ENCODE data around the gene ZNF519.
"Not testable (repeated sequence)": the region's sequence is repeated elsewhere in the genome, so short reads cannot be mapped to it uniquely, and the experiment has no call there.

The ZNF519 gene

DNA sequence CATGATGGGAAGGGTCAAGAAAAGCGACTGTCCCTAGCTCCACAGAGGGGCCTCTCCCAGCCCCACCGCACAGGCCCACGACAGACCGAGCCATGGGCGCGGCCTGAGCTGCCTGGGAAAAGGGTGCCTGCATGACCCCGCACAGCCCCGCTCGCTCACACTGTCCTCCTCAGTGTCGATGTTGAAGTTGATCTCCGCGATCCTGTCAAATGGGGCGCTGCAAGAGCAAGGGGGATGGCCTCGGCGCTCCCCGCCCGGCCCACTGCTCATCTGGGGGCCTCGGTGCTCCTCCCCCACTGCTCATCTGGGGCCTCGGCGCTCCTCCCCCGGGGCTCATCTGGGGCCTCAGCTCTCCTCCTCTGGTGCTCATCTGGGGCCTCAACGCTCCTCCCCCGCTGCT, 14.5 kb upstream of the ZNF519 start:
- not testable (repeated sequence) for DNase-seq

DNA sequence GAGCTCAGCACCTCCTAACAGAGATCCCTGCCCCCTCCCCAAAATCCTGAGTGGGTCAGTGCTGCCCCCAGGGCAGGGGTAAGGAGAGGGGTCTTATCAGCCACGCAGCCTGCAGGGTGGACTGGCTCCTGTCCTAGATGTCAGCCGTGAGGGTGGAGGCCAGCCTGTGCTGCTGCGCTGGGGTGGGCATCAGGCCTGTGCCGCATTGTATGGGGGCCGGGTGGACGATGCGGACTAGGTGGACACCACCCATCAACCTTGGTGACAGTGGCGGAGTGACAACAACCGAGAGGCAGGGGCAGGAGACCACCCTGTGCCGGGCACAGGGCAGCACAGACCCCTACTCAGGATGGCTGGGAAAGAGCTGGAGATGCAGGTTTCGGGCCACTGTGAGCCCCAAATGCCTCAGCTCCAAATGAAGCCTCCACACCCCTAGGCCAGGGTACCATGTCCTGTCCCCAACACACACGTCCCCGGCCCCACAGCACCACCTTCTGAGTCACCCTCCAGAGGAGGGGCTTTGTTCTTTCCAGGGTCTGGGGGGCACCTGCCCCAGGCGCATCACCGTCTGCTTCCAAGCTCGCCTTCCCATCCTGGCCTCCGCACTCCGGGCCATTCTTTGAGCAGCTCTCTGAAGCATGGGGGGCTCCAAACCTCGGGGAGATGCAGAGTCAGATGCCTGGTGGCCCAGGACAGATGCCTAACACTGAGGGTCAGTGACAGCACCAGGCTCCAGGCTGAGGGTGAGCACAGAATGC, 13.5 kb upstream of the ZNF519 start:
- DNase-seq = not testable (repeated sequence)

DNA sequence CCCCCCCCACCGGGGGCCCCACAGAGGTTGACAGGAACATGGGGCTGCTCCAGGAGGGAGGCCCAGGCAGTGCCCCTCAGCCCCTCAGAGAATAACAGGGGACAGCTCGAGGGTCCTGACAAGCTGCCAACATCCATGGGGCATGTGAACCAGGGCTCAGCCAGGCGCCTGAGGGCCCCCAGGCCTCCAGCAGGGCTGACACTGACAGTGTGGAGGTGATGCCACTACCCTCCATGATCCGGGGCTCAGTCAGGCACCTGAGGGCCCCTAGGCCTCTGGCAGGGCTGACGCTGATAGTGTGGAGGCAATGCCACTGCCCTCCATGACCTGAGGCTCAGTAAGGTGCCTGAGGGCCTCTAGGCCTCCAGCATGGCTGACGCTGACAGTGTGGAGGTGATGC, 12.8 kb upstream of the ZNF519 start:
- DNase-seq = not testable (repeated sequence)

DNA sequence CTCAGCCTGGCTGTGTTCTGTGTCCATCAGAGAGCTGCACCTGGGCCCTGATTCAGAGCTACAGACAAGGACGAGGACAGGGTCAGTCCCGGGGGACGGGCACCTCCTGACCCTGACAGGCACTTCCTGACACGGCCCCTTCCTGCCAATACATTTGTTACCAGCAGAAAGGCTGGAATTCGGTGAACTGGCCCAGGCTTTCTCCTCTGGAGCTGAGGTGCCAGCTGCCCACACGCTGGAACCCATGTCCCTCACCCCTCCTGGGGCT, 12.3 kb upstream of the ZNF519 start:
- DNase-seq = no peak

DNA sequence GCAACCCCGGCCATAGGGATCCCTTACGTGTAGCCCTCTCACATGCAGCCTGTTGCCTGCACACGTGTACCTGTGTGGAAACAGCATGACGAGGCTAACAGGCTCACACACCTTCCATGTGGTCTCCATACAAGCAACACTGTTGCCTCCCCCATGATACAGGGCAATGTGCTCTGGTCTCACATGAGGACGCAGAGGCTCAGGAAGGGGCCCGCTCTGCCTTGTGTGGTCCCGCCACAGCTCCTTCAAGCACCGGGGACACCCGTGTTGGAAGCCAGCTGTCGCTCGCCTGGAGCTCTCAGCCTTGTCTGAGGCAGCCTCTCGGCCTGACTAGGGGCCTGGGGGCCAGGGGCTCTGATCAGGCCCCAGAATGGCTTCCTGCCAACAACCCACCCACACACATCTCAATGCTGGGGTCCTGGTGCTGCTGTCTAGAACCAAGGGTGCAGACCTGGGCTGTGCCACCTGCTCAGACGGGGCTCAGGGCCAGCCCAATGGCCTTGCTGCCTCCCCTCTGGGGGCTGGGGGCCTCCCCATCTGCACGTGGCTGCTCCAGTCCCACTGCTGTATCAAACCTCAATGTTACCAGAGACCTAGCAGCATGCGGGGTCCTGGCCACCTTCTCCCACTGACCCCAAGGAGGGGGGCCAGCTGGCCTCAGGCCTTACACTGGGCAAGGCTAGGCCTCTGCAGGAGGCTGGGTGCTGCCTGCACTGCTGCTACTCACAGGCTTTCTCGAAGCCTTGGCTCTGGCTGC, 11.8 kb upstream of the ZNF519 start:
- not testable (repeated sequence) for DNase-seq

DNA sequence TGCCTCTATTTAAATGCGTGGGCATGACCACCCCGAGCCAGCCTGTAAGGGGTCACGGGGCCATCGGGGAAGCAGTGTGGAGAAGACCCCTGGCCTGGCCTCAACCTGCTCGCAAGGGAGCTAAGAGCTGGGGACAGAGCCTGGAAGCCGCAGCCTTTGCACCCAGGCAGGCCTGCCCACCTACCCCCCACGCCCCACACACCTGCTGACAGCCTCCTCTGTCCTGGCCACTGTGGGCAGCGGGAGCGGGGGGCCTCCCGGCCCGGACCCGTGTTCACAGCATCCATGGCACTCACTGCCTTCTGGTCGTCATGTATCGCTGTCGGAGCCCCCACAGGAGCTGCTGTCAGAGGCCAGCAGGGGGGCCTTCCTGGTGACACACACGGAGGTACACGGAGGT, 11.2 kb upstream of the ZNF519 start:
- DNase-seq = not testable (repeated sequence)

DNA sequence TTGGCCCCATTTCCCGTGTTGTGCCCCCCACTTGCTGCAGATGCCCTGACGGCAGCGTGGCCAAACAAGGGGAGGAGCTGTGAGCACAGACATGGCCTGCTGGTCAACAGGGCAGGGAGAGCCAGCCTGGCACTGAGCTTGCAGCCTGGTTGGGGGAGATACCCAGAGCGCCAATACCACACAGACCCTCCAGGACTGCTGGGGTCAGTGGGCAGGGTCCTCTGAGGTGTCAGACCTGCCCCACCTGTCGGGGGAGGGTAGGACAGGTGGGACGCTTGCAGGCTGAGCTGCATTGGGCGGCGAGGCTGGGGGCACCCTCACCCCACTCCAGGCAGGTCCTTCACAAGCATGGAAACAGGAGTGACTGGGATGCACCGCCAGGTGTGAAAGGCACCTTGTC, 9.9 kb upstream of the ZNF519 start:
- DNase-seq = not testable (repeated sequence)

DNA sequence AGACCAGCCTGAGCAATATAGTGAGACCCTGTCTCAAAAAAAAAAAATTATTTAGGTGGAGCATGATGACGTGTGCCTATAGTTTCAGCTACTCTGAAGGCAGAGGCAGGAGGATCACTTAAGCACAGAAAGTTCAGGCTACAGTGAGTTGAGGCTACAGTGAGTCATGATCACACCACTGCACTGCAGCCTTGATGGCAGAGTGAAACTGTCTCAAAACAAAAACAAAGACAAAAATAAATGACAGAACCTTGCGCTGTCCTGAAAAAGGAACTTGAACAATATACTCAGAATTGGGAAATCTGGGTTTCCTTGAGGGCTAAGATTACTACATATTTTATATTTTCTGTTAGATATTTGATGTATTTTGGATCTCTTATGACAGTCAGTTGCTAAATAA, 7.3 kb upstream of the ZNF519 start:
- DNase-seq = not testable (repeated sequence)

DNA sequence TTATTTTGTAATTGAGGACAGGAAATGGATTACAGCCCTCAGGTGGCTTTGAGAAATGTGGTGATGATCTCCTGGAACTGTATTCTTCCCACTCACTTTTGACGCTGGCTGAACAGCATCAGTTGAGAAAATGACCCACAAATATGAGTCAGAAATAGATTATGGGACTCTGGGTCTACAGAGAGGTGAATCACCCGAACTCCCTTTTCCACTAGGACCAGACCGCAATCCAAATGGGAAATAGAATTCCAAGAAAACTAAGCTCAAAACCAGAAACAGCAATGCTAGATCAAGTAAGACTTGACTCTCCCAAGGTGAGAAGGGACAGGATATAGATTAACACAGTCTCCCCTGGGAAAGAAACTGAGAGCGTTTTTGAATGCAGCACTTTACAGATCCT, 5.7 kb upstream of the ZNF519 start:
- not testable (repeated sequence) for DNase-seq

DNA sequence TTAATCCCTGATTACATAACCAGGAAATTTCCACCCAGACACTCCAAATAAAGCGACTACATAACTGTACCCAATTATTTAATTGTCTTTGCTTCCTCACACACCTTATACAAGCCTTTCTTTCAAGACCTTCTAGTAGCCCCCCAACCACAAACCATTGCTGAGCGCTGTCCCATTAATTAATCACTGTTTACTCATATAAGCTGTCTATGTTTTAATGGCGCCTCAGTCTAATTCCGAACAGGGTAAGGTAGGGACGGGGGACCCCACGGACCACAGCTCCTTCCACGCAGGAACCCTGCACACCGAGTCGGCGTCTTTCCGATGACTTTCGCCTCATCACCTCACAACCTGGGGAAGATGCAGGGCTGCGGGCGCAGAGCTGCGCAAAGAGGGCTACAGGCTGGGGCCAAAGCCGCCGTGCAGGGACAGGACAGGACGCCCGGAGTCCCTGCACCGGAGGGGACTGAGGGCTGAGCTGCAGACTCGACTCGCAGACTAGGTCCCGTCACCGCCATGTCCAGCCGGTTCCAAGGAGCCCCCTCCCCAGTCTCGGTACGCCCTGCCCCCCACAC, 452 bp downstream of the ZNF519 start:
- not testable (repeated sequence) for DNase-seq

DNA sequence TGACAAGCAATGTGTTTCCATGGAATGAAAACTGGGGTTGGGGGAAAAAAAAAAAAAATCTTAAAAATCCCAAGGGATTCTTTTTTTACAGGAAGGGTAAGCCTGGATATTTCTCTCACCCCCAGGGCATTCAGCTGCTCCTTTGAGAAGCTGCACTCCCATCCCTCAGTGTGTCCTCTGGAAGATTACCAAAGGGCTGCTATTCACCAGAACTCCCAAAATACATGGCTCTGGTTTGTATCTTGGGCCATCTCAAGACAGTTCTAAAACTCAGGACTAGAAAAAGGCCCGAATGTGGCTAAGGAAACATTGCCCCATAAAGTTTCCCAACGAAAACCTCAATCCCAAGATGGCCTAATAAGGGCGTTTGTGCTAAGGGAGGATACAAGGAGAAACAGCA, 1.4 kb downstream of the ZNF519 start:
- DNase-seq = not testable (repeated sequence)

DNA sequence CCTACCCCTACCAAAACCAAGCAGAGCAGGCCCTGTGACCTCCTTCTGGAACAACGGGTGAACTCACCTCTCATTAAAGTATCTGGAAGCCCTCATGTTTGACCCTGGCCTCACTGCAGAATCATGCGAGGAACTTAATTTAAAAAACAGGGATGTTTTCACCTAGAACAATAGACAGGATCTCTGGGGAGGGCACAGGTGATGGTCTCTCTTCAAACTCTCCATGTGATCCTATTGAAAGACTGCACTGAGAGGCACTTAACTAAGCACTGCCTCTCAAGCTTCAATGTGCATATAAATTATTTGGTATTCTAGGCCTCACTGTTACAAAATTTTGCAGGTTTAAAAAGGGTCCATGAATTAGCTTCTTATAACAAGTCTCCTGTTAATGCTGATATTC, 7.5 kb downstream of the ZNF519 start:
- no peak for DNase-seq

DNA sequence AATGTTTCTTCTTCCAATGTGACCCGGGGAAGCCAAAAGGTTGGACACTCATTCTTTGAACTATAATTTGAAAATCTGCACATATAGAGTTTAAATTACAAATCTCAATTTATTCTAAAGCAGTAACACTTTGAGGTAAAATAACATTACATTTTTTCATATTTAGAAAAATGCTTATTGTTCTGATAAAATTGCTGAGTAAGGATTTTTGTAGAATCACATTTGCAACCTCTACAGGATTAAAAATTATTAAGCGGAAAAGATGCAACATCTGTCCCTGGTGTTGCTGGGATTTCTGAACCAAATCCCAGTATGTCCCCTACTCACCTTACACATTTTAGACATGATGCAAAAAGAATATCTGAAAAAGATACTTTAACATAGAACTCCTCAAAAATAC, 10.1 kb downstream of the ZNF519 start:
- no peak for DNase-seq

DNA sequence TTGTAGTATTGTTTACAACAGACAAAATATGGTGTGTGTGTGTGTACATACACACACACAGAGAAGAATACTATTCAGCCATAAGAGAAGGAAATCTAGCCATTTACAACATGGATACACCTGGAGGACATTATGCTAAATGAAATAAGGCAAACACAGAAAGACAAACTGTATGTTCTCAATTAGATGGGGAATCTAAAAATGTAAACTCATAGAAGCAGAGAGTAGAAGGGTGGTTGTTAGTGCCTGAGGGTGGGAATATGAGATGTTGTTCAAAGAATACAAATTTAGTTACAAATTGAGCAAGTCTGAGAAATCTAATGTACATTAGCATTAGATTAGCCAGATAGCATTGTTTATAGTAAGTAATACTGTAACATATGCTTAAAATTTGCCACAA, 11.3 kb downstream of the ZNF519 start:
- DNase-seq = no peak

DNA sequence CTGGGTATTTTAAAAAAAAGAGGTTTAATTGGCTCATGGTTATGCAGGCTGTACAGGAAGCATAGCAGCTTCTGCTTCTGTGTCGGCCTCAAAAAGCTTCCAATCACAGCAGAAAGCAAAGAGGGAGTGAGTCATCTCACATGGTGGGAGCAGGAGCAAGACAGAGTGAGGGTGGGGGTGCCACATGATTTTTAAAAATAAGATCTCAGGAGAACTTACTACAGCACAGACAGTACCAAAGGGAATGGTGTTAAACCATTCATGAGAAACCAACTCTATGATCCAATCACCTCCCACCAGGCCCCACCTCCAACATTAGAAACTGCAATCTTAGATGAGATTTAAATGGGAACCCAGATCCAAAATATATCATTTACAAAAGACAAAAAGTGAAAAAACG, 14.6 kb downstream of the ZNF519 start:
- no peak for DNase-seq

DNA sequence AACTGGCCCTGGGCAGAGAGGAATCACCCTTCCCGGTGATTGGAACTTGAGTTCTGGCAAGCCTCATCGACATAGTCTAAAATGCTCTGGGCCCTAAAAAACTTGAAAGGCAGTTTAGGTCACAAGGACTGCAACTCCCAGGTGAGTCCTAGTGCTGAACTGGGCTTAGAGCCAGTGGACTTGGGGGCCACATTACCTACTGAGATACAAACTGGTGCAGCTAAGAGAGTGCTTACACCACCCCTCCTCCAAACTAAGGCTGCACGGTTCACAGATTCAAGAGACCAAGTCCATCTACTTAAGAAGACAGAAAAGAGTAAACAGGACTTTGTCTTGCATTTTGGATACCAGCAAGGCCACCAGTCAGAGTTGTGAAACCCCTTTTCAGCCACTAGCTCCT, 25.3 kb downstream of the ZNF519 start:
- no peak for DNase-seq

DNA sequence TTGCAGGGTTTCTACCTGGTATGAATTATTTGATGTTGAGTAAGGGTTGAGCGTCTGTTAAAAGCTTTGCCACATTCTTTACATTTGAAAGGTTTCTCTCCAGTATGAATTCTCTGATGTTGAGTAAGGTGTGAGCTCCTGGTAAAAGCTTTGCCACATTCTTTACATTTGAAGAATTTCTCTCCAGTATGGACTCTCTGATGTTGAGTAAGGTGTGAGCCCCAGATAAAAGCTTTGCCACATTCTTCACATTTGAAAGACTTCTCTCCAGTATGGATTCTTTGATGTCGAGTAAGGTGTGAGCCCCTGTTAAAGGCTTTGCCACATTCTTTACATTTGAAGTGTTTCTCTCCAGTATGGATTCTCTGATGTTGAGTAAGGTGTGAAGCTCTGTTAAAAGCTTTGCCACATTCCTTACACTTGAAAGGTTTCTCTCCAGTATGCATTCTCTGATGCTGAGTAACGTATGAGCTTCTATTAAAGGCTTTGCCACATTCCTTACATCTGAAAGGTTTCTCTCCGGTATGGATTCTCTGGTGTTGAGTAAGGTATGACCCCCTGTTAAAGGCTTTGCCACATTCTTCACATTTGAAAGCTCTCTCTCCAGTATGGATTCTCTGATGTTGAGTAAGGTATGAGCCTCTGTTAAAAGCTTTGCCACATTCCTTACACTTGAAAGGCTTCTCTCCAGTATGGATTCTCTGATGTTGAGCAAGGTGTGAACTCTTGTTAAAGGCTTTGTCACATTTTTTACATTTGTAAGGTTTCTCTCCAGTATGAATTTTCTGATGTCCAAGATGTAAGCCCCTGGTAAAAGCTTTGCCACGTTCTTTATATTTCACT, 27.1 kb downstream of the ZNF519 start:
- DNase-seq = no peak

DNA sequence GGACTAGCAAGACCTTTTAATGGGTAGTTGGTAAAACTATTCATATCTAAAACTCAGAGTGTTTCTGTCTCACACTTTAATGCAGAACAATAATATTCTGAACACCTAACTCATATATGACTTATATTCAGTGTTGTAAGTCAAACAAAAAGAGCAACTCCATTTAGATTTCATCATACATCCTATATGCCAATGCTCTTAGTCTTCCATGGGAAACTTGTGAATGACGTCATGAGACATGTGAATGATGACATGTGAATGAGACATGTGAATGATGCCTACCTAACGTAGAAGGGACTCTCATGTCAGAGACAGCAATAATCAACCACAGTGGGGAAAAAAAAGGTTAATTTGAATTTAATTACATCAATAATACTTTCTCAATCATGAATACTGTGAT, 28.0 kb downstream of the ZNF519 start:
- DNase-seq = no peak

DNA sequence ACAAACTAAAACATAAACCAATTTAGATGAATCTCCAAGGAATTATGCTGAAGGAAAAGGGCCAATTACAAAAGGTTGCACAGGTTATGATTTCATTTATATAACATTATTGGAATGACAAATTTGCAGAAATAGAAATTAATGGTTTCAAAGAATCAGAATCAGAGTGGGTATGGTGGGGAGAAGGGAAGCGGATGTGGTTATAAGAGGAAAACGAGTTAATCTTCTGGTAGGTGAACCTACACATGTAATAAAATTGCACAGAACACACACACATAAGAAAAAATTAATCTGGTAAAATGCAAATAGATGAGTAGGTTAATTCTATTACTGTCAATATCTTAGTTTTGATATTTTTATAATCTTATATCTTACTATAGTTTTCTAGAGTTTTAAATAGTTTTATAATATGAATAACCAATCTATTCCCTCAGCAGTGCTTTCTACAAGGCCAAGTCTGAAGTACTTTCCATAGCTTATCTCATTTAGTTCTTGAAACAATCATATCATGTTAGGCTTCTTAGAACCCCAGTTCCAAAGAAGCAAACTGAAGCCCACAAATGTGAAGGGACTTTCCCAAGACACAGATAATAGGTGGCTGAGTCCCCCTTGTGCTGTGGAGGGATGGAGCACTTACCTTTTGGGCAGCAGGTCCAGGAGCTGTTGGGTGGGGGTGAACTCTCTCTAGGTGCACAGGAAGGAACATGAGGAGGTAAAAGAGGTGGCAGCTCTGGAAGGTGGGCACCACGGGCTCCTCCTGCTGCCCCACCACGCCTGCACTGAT, 31.5 kb downstream of the ZNF519 start:
- no peak for DNase-seq

DNA sequence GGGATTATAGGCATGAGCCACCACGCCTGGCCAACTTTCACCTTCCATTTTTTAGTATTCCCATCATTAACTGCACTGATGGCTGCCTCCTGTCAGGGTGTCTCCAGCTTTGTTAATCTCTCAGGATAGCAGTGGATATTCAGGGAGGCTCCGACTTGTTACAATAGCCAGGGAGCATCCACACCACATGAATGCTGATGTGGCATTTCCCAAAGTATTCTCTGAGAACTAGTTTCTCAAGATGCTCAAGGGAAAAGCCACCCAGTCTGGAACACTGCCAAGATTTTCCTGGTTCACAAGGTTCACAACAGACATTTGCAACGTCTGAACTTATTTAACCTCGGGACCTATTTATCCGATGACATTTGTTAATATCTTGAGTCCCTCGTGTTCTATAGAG, 33.8 kb downstream of the ZNF519 start:
- DNase-seq = no peak

DNA sequence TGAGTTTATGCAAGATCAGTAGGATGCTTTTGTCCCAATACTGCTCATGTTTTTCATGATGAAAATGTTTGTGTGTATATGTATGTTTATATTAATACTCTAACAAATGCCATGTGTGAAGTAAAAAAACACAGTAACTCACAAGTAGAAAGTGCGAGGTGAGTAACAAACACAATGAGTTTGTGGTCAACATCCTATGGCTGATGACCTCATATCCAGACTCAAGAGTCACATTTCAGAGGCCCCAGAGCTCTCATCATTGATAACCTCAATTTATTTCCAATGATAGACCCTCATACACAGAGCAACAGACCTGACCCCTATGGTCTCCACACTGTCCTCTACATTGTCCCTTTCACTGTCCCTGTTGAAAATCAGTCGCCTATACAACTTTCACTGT, 34.5 kb downstream of the ZNF519 start:
- DNase-seq = no peak

DNA sequence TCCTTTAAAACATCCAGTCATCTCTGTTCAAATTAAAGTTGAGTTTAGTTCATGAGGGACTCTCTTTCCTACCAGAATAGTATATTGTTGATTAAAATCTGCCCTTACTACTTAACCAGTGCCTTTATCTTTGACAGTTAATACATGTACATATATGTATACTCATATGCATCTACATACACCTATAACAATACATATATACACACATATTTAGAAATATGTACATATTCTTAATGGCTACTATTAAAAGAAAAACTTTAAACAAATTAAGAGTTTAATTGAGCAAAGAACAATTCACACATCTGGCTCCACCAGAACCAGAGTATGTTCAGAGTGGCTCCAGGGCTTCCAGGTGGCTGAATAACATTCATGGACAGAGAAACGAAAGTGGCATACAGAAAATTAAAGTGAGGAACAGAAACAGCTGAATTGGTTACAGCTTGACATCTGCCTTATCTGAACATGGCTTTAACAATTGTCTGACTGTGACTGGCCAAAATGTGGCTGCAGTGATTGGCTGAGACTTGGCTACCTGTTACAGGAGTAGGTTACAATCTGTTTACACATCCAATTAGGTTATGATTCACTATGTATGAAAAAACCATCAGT, 38.8 kb downstream of the ZNF519 start:
- no peak for DNase-seq

All from NCI-H1417 treated with DMSO at 0.1 percent for 48 hours (cell line).